ENCODE results near the gene FRY.

DNA sequence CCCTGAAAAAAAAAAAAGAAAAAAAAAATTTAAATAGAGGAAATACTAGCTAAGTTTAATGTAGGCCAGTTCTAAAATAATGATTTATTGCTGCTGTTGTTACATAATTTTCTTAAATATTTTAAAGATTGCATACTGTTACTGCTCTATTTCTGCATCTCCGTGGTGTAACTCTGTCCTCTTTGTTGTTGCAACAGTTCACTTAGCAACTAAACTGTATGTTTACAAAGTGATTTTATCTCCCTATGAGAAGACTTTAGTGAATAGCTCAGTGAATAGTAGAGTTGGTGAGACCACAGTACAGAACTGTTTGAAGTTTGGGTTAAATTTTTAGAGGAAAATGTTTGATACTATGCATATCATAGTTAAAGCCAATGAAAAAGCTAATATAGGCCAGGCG, 303.1 kb downstream of the FRY start:
- TF ChIP-seq SIN3A (IDR thresholded peaks at IDR 0.05; ENCODE audit: borderline replicate concordance, insufficient read depth, low read length) (no peak), TAF1 (IDR thresholded peaks at IDR 0.05; ENCODE audit: borderline replicate concordance, insufficient read depth, low read length) (no peak), POLR2AphosphoS5 (IDR thresholded peaks at IDR 0.05; ENCODE audit: low read depth, low read length) (no peak), FOXP2 (optimal IDR thresholded peaks at IDR 0.05; ENCODE audit: borderline replicate concordance, extremely low read depth, extremely low read length, insufficient read depth) (no peak)
